Central memory CD8-positive, alpha-beta T cell (primary cell): Measurements from ENCODE around the gene TMEM52.

Experiments used
- ATAC-seq: fragments of 150-1000 bp; cut with Tn5 transposase; replicated peaks from 2 replicates; pipeline ENCODE4 v1.10.0; 2022; ENCODE audit warnings: mild to moderate bottlenecking, moderate FRiP score, moderate number of reproducible peaks; ENCODE audit not compliant: poor library complexity, severe bottlenecking; ENCODE audit errors: extremely low read depth
- DNase-seq, 2 donors: peaks; one replicate each; pipeline ENCODE4 v3.0.0; 2021; ENCODE audit warnings: low spot score in 2 of 2
- H3K27ac Mint-ChIP-seq: one replicate; pipeline ENCODE4 v1.8.0; 2022; ENCODE audit warnings: low read depth, mild to moderate bottlenecking, moderate library complexity, mixed read lengths
- H3K27me3 Mint-ChIP-seq: one replicate; pipeline ENCODE4 v1.8.0; 2022; ENCODE audit warnings: mixed read lengths
- H3K36me3 Mint-ChIP-seq: one replicate; pipeline ENCODE4 v1.8.0; 2022; ENCODE audit warnings: mild to moderate bottlenecking, moderate library complexity, mixed read lengths; ENCODE audit not compliant: insufficient read depth
- H3K4me1 Mint-ChIP-seq: one replicate; pipeline ENCODE4 v1.8.0; 2022; ENCODE audit warnings: mixed read lengths
- H3K4me3 Mint-ChIP-seq: one replicate; pipeline ENCODE4 v1.8.0; 2022; ENCODE audit warnings: mild to moderate bottlenecking, moderate library complexity, mixed read lengths
- H3K9me3 Mint-ChIP-seq: one replicate; pipeline ENCODE4 v1.8.0; 2022; ENCODE audit warnings: mixed read lengths

The TMEM52 gene

DNA sequence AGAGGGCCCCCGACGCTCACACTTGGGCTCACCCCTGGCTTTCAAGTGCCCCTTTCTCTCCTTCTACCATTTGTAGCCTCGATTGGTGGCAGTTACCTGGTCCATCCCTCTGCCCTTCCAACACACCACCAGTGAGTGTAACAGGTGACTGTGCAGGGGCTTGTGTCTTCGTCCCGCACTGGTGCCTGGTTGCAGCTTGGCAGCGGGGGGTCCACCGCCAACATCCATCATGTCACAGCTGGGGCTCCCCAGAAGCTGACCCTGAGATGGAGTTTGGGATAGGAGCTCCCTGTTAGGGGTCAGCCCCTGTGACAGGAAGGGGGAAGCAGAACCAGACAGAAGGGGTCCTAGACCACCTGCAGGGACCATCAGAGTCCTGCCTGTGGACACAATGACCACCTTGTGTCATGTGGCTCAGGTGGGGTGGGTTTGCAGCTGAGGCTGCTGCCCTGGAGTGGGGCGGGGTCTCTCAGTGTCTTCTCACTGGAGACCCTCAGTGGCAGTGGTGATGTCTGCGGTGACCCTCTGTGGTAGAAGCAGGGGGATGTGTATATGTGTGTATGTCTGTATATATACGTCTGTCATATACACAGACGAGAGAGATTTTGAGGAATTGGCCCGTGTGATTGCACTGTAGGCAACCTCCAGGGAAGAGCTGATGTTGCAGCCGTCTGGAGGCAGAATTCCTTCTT is 7.6 kb downstream of the TMEM52 start:
- no peak for ATAC-seq
- DNase-seq, result no peak
- H3K4me1 Mint-ChIP-seq, result peaks cover 11% of the 10 kb centered on the region
- H3K4me3 Mint-ChIP-seq, result peak overlapping the region; percentile 34
- peaks cover 8% of the 10 kb centered on the region for H3K36me3 Mint-ChIP-seq
- no peak overlapping the region for H3K27ac Mint-ChIP-seq
- H3K9me3 Mint-ChIP-seq, result no peaks in the 10 kb centered on the region
- peaks cover 10% of the 10 kb centered on the region for H3K27me3 Mint-ChIP-seq

DNA sequence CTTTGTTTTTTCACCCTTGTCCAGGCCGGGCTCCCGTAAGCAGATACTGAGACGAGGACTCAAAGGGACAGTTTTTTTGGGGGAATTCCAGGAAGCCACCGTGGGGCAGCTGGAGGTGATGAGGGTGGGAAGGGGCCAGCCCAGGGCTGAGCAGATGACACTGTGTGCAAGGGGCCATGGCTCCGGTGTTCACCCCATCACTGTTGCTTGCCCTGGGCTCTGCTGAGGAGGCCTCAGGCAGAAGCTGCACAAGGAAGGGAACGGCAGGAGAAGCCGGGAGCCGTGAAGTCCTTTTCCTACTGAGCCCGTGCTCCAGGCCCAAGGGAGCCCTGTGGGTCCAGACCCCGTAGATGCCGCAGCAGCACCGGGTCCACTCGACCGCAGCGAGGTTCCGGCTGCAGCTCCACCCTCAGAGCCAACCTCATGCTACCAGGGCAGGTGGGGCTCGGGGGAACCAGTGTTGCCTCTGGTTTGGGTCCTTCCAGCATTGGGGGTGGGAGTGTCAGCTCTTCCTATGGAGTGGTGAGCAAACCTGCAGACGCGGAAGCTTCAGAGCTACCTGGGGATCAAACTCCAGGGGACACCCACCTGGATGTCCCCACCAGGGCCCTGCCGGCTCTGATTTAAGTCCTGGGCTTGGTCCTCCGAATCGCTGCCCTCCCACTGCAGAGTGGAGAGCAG is 8.3 kb downstream of the TMEM52 start:
- H3K27me3 Mint-ChIP-seq, result peaks cover 10% of the 10 kb centered on the region
- DNase-seq (no peak), ATAC-seq (no peak)
- no peaks in the 10 kb centered on the region for H3K9me3 Mint-ChIP-seq
- H3K4me1 Mint-ChIP-seq, result peaks cover 17% of the 10 kb centered on the region
- peaks cover 9% of the 10 kb centered on the region for H3K36me3 Mint-ChIP-seq
- peak overlapping the region; percentile 93 for H3K27ac Mint-ChIP-seq
- H3K4me3 Mint-ChIP-seq, result peak overlapping the region; percentile 84

DNA sequence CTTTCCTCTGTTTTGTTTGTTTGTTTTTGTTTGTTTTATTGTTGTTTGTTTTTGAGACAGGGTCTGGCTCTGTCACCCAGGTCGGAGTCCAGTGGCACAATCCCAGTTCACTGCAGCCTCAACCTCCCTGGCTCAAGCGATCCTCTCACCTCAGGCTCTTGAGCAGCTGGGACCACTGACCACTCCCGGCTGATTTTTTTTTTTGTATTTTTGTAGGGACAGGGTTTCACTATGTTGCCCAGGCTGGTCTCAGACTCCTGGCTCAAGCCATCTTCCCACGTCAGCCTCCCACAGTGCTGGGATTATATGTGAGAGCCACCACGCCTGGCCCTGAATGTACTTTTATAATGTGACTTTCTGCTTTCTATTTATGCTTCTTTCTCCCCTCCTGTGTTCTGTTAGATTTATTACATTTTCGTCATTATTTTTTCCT is 9.0 kb downstream of the TMEM52 start:
- Mint-ChIP-seq H3K27ac (peak overlapping the region; percentile 93), H3K36me3 (peaks cover 9% of the 10 kb centered on the region), H3K4me3 (peak overlapping the region; percentile 84), H3K4me1 (peaks cover 17% of the 10 kb centered on the region), H3K27me3 (peaks cover 10% of the 10 kb centered on the region), H3K9me3 (no peaks in the 10 kb centered on the region)
- ATAC-seq (no peak), DNase-seq (no peak)

DNA sequence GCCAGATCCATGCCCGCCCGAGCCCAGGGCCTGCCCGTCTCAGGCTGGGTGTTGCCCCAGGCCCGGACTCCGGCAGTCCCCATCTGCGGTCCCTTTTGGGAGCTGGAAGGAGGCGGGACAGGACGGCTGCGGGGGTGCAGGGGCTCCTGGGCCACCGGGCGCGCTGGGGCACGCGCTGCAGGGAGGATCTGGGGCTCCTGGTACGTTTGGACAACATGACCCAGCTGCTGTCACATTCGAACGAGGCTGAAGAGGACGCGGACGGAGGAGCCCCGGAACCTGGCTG is 10.6 kb downstream of the TMEM52 start:
- DNase-seq (no peak), ATAC-seq (peak; percentile 12)
- no peak overlapping the region for H3K27ac Mint-ChIP-seq
- H3K4me1 Mint-ChIP-seq, result peaks cover 17% of the 10 kb centered on the region
- H3K4me3 Mint-ChIP-seq, result peak overlapping the region; percentile 84
- H3K36me3 Mint-ChIP-seq, result peaks cover 9% of the 10 kb centered on the region
- H3K27me3 Mint-ChIP-seq, result peaks cover 2% of the 10 kb centered on the region
- no peaks in the 10 kb centered on the region for H3K9me3 Mint-ChIP-seq

DNA sequence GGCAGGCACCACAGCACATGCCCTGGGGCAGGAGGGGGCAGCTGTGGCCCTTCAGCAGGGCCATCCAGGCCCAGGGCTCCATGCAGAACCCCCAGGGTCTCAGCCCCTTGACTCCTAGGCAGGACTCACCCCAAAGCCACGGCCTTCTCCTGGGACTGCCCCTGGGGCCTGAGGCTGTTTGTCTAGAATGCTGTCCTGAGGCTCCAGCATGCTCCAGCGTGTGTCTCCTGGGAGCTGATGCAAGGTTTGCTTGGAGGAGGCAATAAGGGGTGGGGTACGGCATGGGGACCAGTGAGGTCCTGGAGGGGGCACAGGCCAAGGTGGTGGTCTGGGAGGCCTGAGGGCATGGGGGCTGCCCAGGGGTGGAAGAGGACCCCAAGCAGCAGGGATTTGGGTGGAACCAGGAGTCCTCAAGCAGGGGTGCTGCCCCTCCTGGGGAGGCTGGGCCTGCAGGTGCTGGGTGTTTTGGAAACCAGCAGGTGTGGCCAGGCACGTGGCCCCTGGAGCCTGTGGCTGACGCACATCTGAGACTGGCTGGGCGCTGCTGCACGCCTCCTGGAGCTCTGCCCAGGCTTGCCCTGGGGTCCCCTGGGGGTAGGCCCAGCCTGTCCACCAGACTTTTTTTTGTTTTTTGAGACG is 11.9 kb downstream of the TMEM52 start:
- Mint-ChIP-seq H3K4me3 (no peak overlapping the region), H3K27ac (no peak overlapping the region)

DNA sequence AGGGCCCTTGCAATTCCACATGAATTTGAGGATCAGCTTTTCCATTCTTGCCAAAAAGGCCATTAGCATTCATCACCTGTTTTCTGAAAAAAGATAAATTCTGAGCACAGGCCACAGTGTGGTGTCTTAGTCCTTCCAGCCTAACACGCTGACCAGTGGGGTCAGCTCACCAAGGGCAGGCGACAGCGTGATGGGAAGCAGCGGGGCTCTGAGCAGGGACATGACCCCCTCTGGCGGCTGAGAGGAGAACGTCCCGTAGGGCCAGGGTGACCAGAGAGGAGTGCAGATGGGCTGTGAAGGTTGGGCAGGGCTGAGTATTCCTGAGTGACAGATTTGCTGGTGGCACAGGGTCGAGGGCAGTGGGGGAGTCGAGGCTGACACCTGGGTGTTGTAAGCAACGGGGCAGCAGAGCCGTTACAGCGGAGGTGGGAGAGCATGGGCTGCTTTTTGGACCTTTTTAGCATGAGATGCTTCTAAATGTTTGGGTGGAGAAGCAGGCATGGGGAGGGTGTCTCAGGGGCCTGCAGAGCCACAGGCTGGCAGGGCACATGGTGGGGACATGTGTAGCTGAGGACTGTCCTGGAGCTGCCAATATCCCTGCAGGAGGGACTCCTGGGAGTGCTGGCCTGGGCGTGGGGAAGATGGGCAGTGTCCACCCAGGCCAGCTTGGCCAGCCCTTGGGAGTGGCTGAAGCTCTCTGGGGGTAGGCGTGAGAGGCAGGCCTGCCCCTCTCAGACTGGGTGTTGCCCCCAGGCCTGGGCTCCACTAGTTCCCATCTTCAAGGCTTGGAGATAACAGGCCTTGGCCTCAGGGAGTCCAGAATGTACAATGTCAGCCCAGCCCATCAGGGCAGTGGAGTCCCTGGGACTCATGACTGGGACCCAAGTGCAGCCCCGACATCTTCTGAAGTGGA is 12.6 kb downstream of the TMEM52 start:
- DNase-seq (peak; percentile 31 to 53), ATAC-seq (no peak)
- Mint-ChIP-seq H3K4me1 (peaks cover 17% of the 10 kb centered on the region), H3K36me3 (peaks cover 9% of the 10 kb centered on the region), H3K27ac (peak overlapping the region; percentile 79), H3K9me3 (no peaks in the 10 kb centered on the region), H3K4me3 (peak overlapping the region; percentile 60), H3K27me3 (no peaks in the 10 kb centered on the region)

More for the DNA sequence above, 11.9 kb downstream of the TMEM52 start:
- Mint-ChIP-seq H3K36me3 (peaks cover 9% of the 10 kb centered on the region), H3K27me3 (no peaks in the 10 kb centered on the region), H3K4me1 (peaks cover 17% of the 10 kb centered on the region), H3K9me3 (no peaks in the 10 kb centered on the region)
- ATAC-seq (no peak), DNase-seq (no peak)

DNA sequence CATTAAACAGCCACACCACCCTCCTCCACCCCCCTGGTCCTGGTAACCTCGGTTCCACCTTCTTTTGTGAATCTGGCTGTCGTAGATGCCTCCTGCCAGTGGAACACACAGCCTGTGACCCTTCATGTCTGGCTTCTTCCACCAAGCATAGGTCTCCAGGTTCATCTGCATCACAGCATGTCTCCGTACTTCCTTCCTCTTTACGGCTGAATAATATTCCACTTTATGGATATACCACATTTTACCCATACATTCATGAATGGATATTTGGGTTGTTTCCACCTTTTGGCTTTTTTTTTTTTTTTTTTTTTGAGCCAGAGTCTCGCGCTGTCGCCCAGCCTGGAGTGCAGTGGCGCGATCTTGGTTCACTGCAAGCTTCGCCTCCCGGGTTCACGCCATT is 15.9 kb downstream of the TMEM52 start:
- peaks cover 7% of the 10 kb centered on the region for H3K4me1 Mint-ChIP-seq
- H3K36me3 Mint-ChIP-seq, result peaks cover 4% of the 10 kb centered on the region
- H3K27ac Mint-ChIP-seq, result no peak overlapping the region
- no peaks in the 10 kb centered on the region for H3K27me3 Mint-ChIP-seq
- H3K9me3 Mint-ChIP-seq, result no peaks in the 10 kb centered on the region
- ATAC-seq (no peak), DNase-seq (no peak)
- H3K4me3 Mint-ChIP-seq, result no peak overlapping the region

DNA sequence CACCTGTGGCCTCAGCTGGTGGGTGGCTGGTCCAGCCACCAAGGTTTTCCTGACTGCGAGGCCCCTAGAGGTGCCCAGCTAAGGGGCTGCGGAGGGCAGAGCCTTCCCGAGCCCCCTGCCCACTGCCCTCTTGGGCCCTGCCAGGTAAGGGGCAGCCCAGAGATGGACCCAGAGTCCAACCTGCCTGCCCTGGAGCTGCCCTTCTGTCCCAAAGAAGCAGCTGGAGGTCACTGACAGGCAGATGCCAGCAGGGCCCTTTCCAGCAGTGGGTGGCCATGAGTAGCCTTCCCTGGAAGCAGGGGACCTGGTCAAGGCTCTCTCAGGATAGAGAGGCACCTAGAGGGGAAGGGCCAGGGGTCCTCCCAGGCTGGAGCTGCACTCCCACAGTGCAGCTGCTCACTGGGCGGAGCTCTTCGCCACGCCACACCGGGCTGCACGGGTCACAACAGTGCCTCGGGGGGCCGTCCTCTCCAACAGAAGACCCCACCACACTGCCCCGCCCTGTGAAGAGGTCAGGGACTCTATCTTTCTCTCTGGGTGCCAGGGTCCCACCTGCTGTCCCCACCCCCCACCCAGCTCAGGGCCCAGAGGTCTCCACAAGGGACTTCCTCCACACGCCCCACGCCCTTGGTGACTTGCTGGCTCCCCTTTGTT is 17.3 kb downstream of the TMEM52 start:
- Mint-ChIP-seq H3K27ac (no peak overlapping the region), H3K27me3 (no peaks in the 10 kb centered on the region), H3K4me1 (peaks cover 7% of the 10 kb centered on the region), H3K9me3 (no peaks in the 10 kb centered on the region), H3K36me3 (peaks cover 2% of the 10 kb centered on the region), H3K4me3 (no peak overlapping the region)
- DNase-seq, result no peak
- no peak for ATAC-seq

DNA sequence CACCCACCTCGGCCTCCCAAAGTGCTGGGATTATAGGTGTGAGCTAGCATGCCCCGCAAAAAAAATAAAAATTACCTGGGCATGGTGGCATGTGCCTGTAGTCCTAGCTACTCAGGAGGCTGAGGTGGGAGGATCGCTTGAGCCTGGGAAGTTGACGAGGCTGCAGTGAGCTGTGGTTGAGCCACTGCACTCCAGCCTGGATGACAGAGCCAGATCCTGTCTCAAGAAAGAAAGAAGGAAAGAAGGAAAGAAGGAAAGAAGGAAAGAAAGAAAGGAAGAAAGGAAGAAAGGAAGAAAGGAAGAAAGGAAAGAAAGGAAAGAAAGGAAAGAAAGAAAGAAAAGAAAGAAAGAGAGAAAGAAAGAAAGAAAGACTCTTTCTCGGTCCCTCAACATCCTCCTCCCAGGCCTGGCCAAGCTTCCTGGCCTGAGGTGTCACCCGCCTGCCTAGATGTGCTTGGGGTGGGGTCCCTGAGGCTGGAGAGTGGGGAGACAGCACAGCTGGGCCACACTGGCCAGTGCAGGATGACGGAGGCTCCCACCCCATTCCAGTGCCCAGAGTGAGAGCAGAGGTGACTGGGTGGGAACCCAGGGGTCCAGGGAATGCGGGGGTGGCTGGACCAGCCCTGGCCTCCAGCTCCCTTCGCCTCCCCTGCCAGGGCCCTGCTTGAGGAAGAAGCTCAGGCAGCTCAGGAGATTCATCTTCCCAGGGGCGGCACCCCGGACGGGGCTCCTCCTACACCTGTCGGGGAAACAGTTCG is 18.0 kb downstream of the TMEM52 start:
- ATAC-seq, result no peak
- peaks cover 2% of the 10 kb centered on the region for H3K4me1 Mint-ChIP-seq
- no peak overlapping the region for H3K27ac Mint-ChIP-seq
- no peaks in the 10 kb centered on the region for H3K36me3 Mint-ChIP-seq
- no peaks in the 10 kb centered on the region for H3K9me3 Mint-ChIP-seq
- no peak for DNase-seq
- H3K27me3 Mint-ChIP-seq, result no peaks in the 10 kb centered on the region
- no peak overlapping the region for H3K4me3 Mint-ChIP-seq

DNA sequence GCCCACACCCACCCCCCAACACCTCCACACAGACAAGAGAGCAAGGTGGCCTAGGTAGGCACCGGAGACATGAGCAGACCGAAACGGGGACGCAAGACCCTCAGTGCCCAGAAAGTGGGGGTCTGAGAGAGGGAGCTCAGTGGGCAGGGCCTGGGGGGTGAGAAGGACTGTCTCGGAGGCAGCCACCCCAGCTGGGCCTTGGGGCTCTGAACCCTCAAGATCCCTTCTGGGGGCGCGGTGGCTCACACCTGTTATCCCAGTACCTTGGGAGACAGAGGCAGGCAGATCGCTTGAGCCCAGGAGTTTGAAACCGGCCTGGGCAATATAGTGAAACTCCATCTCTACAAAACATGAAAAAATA is 19.1 kb downstream of the TMEM52 start:
- no peak for DNase-seq
- H3K27ac Mint-ChIP-seq, result no peak overlapping the region
- no peak overlapping the region for H3K4me3 Mint-ChIP-seq
- H3K27me3 Mint-ChIP-seq, result peaks cover 9% of the 10 kb centered on the region
- no peak for ATAC-seq
- no peaks in the 10 kb centered on the region for H3K36me3 Mint-ChIP-seq
- peaks cover 9% of the 10 kb centered on the region for H3K4me1 Mint-ChIP-seq
- no peaks in the 10 kb centered on the region for H3K9me3 Mint-ChIP-seq

DNA sequence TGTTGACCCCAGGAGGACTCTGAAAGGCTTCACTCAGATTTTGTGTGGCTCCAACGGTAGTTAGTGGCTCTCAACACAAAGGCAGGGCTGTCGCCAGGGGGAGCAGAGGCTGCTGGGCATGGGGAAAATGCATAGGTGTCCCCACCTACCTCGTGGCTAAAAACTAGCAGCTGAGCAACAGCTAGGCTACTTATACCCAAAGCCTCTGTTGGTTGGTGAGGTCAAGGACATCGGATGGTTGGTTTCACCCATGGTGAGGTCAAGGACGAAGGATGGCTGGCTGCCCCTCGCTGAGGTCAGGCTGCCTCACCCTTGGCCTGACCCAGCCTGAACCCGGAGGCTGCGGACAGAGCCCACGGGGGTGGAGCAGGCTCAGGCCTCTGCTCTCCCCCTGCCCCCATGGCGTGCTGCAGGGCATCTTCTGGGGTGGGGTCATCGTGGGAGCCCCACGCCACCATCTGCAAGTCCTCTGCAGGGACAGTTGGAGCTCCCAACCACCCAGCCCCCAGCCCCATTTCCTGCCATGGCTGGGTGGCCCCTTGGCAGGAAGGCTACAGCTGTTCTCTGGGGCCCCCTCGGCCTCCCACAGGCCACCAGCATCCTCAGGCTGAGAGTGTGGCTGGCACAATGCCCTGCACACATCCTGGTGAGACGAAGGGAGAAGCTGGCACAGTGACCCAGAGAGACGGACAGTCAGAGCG is 19.7 kb downstream of the TMEM52 start:
- H3K27me3 Mint-ChIP-seq, result peaks cover 14% of the 10 kb centered on the region
- no peaks in the 10 kb centered on the region for H3K36me3 Mint-ChIP-seq
- no peak overlapping the region for H3K27ac Mint-ChIP-seq
- no peak overlapping the region for H3K4me3 Mint-ChIP-seq
- peaks cover 14% of the 10 kb centered on the region for H3K4me1 Mint-ChIP-seq
- DNase-seq (no peak), ATAC-seq (no peak)
- H3K9me3 Mint-ChIP-seq, result no peaks in the 10 kb centered on the region
